PC-9 (cell line): ENCODE measurements around the gene TMC8. TPM values are rescaled to one million over a fixed set of nuclear protein-coding genes. Genes with fewer than 3 reads are reported as not detected.

Source experiments
- BruUV-seq: library from RNA; stranded (reverse); fragments of 400-500 nt; replicated peaks from 2 replicates; lab custom pipeline; 2021; lab: Mats Ljungman, UMichigan
- CTCF ChIA-PET: fragments of 300-600 bp; sonication (Branson Sonifier 250); formaldehyde crosslinking; loops from one replicate; lab custom pipeline; 2022; ENCODE audit warnings: antibody characterized with exemption; lab: Charles Lee
- POLR2A ChIA-PET: fragments of 300-600 bp; sonication (Branson Sonifier 250); formaldehyde crosslinking; loops from one replicate; lab custom pipeline; 2022; ENCODE audit warnings: antibody characterized with exemption; ENCODE audit not compliant: unreplicated experiment; lab: Charles Lee
- DNase-seq, 2 experiments: peaks; one replicate each; pipeline versions ENCODE4 v3.0.0 to v3.0.0-alpha.2; 2015 to 2022; ENCODE audit warnings: mixed read lengths in 1 of 2
- H2AFZ ChIP-seq: fragments of 200-600 bp; sonication (generic); 2 replicates; pipeline ENCODE4 v1.8.1; 2017; ENCODE audit warnings: antibody characterized with exemption
- H3F3A ChIP-seq: fragments of 200-600 bp; sonication (generic); 2 replicates; pipeline ENCODE4 v1.8.1; 2017; ENCODE audit warnings: antibody characterized with exemption, mild to moderate bottlenecking, low read depth; ENCODE audit not compliant: insufficient read depth
- H3K27ac ChIP-seq: fragments of 200-600 bp; sonication (generic); 2 replicates; pipeline ENCODE4 v1.6.1; 2016; ENCODE audit warnings: mixed run types
- H3K27me3 ChIP-seq: fragments of 200-600 bp; sonication (generic); 2 replicates; pipeline ENCODE4 v1.6.1; 2016; ENCODE audit warnings: low read depth, mixed run types; ENCODE audit not compliant: insufficient read depth
- H3K36me3 ChIP-seq: fragments of 200-600 bp; sonication (generic); 2 replicates; pipeline ENCODE4 v1.6.1; 2016; ENCODE audit warnings: low read depth, mixed run types
- H3K4me1 ChIP-seq: fragments of 200-600 bp; sonication (generic); replicated peaks from 2 replicates; pipeline ENCODE4 v1.6.1; 2016; ENCODE audit warnings: mixed run types; ENCODE audit not compliant: insufficient read depth
- H3K4me2 ChIP-seq: fragments of 200-600 bp; sonication (generic); 2 replicates; pipeline ENCODE4 v1.6.1; 2017; ENCODE audit warnings: mixed run types
- H3K4me3 ChIP-seq: fragments of 200-600 bp; sonication (generic); 2 replicates; pipeline ENCODE4 v1.6.1; 2016; ENCODE audit warnings: mixed run types
- H3K79me2 ChIP-seq: fragments of 200-600 bp; sonication (generic); 2 replicates; pipeline ENCODE4 v1.6.1; 2017; ENCODE audit warnings: low read depth, mixed run types
- H3K9me2 ChIP-seq: fragments of 200-600 bp; sonication (generic); 2 replicates; pipeline ENCODE4 v1.8.1; 2017; ENCODE audit warnings: mild to moderate bottlenecking; ENCODE audit not compliant: insufficient read depth
- H3K9me3 ChIP-seq: fragments of 200-600 bp; sonication (generic); 2 replicates; pipeline ENCODE4 v1.8.1; 2016; ENCODE audit warnings: low read depth; ENCODE audit not compliant: insufficient read depth
- H4K20me1 ChIP-seq: fragments of 200-600 bp; sonication (generic); 2 replicates; pipeline ENCODE4 v1.8.1; 2017; ENCODE audit not compliant: insufficient read depth
- EZH2 ChIP-seq: fragments of 200-600 bp; sonication (generic); IDR thresholded peaks from 2 replicates; pipeline ENCODE4 v1.8.0; 2017; ENCODE audit warnings: antibody characterized with exemption, low read depth
- intact Hi-C: fragments of 100-400 bp; cut with micrococcal nuclease; formaldehyde crosslinking; loops from one replicate; pipeline ENCODE4 v1.10.0; 2022; ENCODE audit not compliant: unreplicated experiment
- total RNA-seq: library from RNA; stranded (reverse); gene quantifications from 2 replicates; pipeline ENCODE4 v1.2.3, GENCODE V29; 2021
- TF ChIP-seq, protein P1 (sequence below): fragments of 200-600 bp; sonication (generic); conservative IDR thresholded peaks from 2 replicates; pipeline ENCODE4 v1.6.1; 2017; ENCODE audit warnings: mixed run types, antibody characterized with exemption, mild to moderate bottlenecking, moderate library complexity

TMC8 gene
- total RNA-seq, 1 experiment from 2014 or later: 1.9 TPM

DNA sequence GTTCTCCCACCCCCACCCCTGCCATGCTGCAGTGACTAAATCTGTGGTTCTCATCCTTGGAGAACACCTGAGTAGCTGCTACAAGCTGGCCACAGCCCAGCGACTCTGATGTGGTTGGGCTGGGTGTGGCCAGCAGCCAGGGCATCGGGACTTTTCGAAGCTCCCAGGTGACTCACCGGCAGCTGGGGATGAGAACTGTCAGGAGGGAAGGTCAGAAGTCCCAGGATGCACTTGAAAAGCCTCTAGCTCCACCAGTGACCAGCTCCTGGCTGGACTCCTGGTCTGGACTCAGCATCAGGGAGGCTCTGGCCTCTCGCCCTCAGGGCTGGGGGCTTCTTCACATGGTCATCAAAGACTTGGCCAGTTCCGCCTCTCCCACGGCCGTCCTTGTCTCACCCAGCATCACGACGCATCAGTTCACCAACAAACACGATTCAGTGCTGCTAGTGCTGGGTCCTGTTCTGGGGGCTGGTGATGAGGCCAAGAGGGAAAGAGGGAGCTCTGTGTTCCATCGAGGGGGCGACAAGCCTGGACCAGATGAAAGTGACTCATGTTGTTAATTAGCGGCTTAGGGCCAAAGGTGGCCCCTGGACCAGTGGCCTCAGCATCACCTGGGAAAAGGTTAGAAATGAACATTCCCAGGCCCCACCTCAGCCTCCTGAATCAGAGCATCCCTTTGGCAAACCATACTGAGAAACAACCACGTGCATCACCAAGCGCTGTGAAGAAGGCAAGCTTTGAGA is 11.7 kb downstream of the TMC8 start:
- H3K4me1 ChIP-seq: peaks cover 53% of the 10 kb centered on the region
- intact Hi-C loops: loop anchor here (1.0 kb wide), 2 partner anchors 27 to 45 kb away; partner anchors contain the start of genes AFMID and TK1
- peak; percentile 88 to 95 for DNase-seq
- peak overlapping the region; percentile 87 for H3K4me2 ChIP-seq
- peak overlapping the region; percentile 77 for H3K27ac ChIP-seq
- no peak for TF ChIP-seq EZH2
- TF ChIP-seq, protein P1, sequence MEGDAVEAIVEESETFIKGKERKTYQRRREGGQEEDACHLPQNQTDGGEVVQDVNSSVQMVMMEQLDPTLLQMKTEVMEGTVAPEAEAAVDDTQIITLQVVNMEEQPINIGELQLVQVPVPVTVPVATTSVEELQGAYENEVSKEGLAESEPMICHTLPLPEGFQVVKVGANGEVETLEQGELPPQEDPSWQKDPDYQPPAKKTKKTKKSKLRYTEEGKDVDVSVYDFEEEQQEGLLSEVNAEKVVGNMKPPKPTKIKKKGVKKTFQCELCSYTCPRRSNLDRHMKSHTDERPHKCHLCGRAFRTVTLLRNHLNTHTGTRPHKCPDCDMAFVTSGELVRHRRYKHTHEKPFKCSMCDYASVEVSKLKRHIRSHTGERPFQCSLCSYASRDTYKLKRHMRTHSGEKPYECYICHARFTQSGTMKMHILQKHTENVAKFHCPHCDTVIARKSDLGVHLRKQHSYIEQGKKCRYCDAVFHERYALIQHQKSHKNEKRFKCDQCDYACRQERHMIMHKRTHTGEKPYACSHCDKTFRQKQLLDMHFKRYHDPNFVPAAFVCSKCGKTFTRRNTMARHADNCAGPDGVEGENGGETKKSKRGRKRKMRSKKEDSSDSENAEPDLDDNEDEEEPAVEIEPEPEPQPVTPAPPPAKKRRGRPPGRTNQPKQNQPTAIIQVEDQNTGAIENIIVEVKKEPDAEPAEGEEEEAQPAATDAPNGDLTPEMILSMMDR: no peak
- H4K20me1 ChIP-seq: no peaks in the 10 kb centered on the region
- BruUV-seq: no TSS peak
- no peaks in the 10 kb centered on the region for H3K9me3 ChIP-seq
- no peaks in the 10 kb centered on the region for H3K36me3 ChIP-seq
- H3K9me2 ChIP-seq: no peaks in the 10 kb centered on the region
- H3K4me3 ChIP-seq: no peak overlapping the region
- H2AFZ ChIP-seq: no peak overlapping the region
- ChIA-PET CTCF (interaction anchor here (0.6 to 0.7 kb wide), 4 partner anchors 14 to 1575 kb away, joined by 4 to 19 read pairs (median 14); no protein-coding TSS in a partner anchor), POLR2A (interaction anchor here (0.5 to 0.6 kb wide), 5 partner anchors 8 to 136 kb away, joined by 3 to 37 read pairs (median 3); partner anchors contain the start of gene TMC6)
- H3K27me3 ChIP-seq: no peaks in the 10 kb centered on the region
- H3K79me2 ChIP-seq: no peaks in the 10 kb centered on the region
- peaks cover 54% of the 10 kb centered on the region; the same call in 1 of the 2 replicates for H3F3A ChIP-seq

DNA sequence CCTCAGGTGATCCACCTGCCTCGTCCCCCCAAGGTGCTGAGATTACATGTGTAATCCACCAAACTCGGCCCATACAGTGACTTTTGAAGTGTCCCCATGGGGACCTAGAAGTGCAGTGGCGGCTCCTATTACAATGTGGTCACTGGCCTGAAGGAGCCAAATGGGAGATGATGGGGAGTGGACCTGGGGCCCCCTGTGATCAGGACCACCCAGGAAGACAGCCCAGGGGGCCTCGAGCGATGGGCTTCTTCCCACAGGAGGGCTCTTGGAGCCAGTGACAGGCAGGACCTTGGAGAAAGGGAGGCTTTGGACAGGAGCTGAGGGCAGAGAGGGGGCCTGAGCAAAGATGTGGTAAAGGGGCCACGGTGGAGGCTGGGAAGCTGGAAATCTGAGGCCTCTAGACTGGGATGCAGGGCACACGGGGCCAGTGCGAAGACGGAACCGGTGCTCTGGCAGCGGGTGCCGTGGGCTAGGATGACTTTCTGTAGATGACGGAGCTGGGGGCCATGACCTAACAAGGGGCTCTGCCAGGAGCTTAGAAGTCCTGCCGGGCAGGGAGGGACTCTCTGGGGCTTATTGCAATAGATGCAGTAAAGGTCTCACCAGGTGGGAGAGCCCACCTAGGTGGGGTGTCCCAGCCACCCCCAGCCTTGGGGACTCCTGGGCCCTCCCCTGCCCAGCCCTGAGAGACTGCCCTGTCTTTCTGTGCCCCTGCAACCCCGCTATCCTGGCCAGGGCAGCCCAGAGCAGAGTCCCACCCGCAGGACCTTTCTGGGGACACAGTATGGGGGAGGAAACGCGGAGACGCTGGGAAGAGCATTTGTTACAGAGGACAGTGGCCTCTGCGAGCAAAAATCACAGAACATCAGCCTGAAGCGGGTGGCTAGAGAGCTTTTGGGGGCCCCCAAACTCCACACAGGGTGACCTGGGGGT is 12.9 kb downstream of the TMC8 start:
- no peaks in the 10 kb centered on the region for H4K20me1 ChIP-seq
- no peak for DNase-seq
- POLR2A ChIA-PET: interaction anchor here (0.5 kb wide), 1 partner anchor 15 kb away, joined by 3 read pairs; no protein-coding TSS in a partner anchor
- no peaks in the 10 kb centered on the region for H3K9me3 ChIP-seq
- H3K36me3 ChIP-seq: no peaks in the 10 kb centered on the region
- H3K4me3 ChIP-seq: no peak overlapping the region
- peaks cover 53% of the 10 kb centered on the region for H3K4me1 ChIP-seq
- H3K4me2 ChIP-seq: peak overlapping the region; percentile 67
- no peaks in the 10 kb centered on the region for H3K27me3 ChIP-seq
- no peak for TF ChIP-seq EZH2
- TF ChIP-seq, protein P1: no peak
- no peaks in the 10 kb centered on the region for H3K79me2 ChIP-seq
- H3F3A ChIP-seq: peaks cover 50% of the 10 kb centered on the region; the same call in 1 of the 2 replicates
- H2AFZ ChIP-seq: no peak overlapping the region
- no peaks in the 10 kb centered on the region for H3K9me2 ChIP-seq
- H3K27ac ChIP-seq: peak overlapping the region; percentile 93
- no TSS peak for BruUV-seq
- CTCF ChIA-PET: interaction anchor here (1.4 kb wide), 1 partner anchor 59 kb away, joined by 4 read pairs; no protein-coding TSS in a partner anchor
- intact Hi-C loops: no loop called here
